ENCODE results near the gene ANG. TPM values are rescaled to one million over a fixed set of nuclear protein-coding genes. Genes with fewer than 3 reads are reported as not detected.
"Not testable (repeated sequence)": the region's sequence is repeated elsewhere in the genome, so short reads cannot be mapped to it uniquely, and the experiment has no call there.

The ANG gene
- total and polyA plus RNA-seq, 2 donors (not counting 1 experiment from before 2014, with no cell fraction given): 1.7 to 2.0 TPM

DNA sequence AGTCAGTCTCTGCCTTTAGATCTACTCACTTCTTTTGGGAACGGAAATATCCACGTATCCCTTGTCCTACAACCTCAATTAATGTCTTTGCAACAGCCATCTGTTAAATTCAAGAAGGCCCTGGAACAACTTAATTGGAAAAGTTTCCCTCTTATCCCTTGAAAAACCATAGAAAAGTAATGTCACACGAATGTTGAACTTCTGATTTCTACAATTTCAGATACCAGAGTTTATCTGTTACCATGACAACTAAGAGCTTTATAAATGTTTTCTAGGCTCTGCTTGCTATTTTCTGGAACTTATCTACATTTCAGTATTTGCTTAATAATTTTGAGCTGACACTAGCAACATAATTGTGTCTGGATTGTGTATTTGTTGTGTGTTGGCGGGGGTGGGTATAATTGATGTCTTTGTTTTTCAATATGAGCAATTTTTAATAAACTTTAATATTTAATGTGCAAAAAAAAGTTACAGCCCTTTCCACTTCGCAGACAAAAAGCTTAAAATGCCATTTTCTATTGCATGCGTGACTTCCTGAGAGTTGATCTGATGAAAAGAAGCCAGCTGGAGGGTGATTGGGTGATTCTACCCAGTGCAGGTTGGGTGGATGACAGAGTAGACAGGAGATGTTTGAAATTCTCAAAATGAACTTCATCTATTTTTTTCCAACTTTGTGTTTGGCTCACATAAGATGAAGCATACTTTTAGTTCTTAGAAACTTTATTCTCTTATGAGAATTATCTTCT is 45.3 kb downstream of the ANG start:
- Mint-ChIP-seq H3K9me3 (ENCODE audit: insufficient read depth) (no peaks in the 10 kb centered on the region), H3K4me1 (peaks cover 22% of the 10 kb centered on the region), H3K27me3 (peaks cover 11% of the 10 kb centered on the region), H3K4me3 (peak overlapping the region; percentile 29), H3K27ac (peak overlapping the region; percentile 51)
- peaks cover 0 to 14% of the 10 kb centered on the region in 2 donors for H3K4me1 ChIP-seq (ENCODE audit: control insufficient read depth in 2 of 2, insufficient read depth in 2 of 2, low read length in 2 of 2)
- H3K27me3 ChIP-seq (replicated peaks in 1 of 4; ENCODE audit: control extremely low read depth in 1 of 4, control insufficient read depth in 3 of 4, insufficient read depth in 4 of 4, low read length in 3 of 4): no peaks in the 10 kb centered on the region
- no peak overlapping the region for H2AFZ ChIP-seq (ENCODE audit: insufficient read depth, low read depth, low read length, poor library complexity, severe bottlenecking)
- no peak for ATAC-seq (ENCODE audit: low read depth)
- no peak overlapping the region for H3K9ac ChIP-seq (ENCODE audit: low read length)
- H3K4me2 ChIP-seq (replicated peaks; ENCODE audit: low read depth, low read length, poor library complexity, severe bottlenecking): peak overlapping the region; percentile 28
- CTCF ChIA-PET: interaction anchor here (1.0 to 1.8 kb wide), 7 partner anchors 12 to 124 kb away, joined by 3 to 5 read pairs (median 3); no protein-coding TSS in a partner anchor
- no peaks in the 10 kb centered on the region for H3K36me3 ChIP-seq (replicated peaks in 1 of 2; ENCODE audit: control extremely low read depth in 1 of 2, control insufficient read depth in 1 of 2, extremely low read depth in 1 of 2, insufficient read depth in 2 of 2, low read length in 1 of 2)
- POLR2A ChIA-PET: interaction anchor here (0.9 kb wide), 1 partner anchor 10 kb away, joined by 3 read pairs; no protein-coding TSS in a partner anchor
- no peak overlapping the region for H3K4me3 ChIP-seq (ENCODE audit: control extremely low read depth in 1 of 5, extremely low read depth in 1 of 5, insufficient read depth in 1 of 5, low read depth in 2 of 5, low read length in 4 of 5)
- H4K20me1 ChIP-seq (ENCODE audit: control insufficient read depth, insufficient read depth, low read length, poor library complexity, severe bottlenecking): no peaks in the 10 kb centered on the region
- H3K9me3 ChIP-seq (ENCODE audit: control extremely low read depth in 1 of 3, control insufficient read depth in 2 of 3, insufficient read depth in 1 of 3, low read length in 2 of 3): peaks cover 0 to 2% (median 0%) of the 10 kb centered on the region in 3 donors
- TF ChIP-seq, protein P1, sequence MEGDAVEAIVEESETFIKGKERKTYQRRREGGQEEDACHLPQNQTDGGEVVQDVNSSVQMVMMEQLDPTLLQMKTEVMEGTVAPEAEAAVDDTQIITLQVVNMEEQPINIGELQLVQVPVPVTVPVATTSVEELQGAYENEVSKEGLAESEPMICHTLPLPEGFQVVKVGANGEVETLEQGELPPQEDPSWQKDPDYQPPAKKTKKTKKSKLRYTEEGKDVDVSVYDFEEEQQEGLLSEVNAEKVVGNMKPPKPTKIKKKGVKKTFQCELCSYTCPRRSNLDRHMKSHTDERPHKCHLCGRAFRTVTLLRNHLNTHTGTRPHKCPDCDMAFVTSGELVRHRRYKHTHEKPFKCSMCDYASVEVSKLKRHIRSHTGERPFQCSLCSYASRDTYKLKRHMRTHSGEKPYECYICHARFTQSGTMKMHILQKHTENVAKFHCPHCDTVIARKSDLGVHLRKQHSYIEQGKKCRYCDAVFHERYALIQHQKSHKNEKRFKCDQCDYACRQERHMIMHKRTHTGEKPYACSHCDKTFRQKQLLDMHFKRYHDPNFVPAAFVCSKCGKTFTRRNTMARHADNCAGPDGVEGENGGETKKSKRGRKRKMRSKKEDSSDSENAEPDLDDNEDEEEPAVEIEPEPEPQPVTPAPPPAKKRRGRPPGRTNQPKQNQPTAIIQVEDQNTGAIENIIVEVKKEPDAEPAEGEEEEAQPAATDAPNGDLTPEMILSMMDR (IDR thresholded peaks at IDR 0.05): no peak
- TF ChIP-seq EZH2 (IDR thresholded peaks at IDR 0.05; ENCODE audit: borderline replicate concordance, insufficient read depth, low read depth, low read length, poor library complexity, severe bottlenecking): no peak
- WGBS (ENCODE audit: insufficient coverage): 73% methylated on average over 3 of the region's 6 CpGs
- H3K27ac ChIP-seq (ENCODE audit: low read length in 2 of 2): no peak overlapping the region
- DNase-seq: no peak
- intact Hi-C loops (cut with micrococcal nuclease): no loop called here
- no peaks in the 10 kb centered on the region for H3K79me2 ChIP-seq (ENCODE audit: control insufficient read depth, insufficient read depth, low read length)

DNA sequence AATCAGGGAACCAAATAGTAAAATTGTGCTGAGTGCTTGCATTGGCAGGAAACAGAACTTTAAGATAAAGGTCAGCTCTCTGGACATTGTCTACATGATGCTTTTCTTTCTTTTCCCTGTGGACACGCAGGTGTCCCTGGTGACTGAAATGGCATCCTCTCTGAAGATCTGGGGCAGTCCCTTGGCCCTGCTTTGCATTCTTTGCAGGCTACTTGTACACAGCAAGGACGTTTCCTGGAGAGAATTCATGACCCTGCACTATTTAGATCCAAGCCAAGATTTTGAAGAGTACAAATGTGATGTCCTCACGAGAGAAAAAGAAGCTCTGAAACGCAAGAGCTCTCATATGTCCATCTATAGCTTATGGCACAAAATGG is 45.9 kb downstream of the ANG start:
- no peak for TF ChIP-seq EZH2 (IDR thresholded peaks at IDR 0.05; ENCODE audit: borderline replicate concordance, insufficient read depth, low read depth, low read length, poor library complexity, severe bottlenecking)
- Mint-ChIP-seq H3K27me3 (peaks cover 12% of the 10 kb centered on the region), H3K4me3 (peak overlapping the region; percentile 7), H3K4me1 (peaks cover 22% of the 10 kb centered on the region), H3K27ac (peak overlapping the region; percentile 3), H3K9me3 (ENCODE audit: insufficient read depth) (no peaks in the 10 kb centered on the region)
- peak; percentile 60 for ATAC-seq (ENCODE audit: low read depth)
- intact Hi-C loops (cut with micrococcal nuclease): no loop called here
- H2AFZ ChIP-seq (ENCODE audit: insufficient read depth, low read depth, low read length, poor library complexity, severe bottlenecking): no peak overlapping the region
- peaks cover 0 to 2% (median 0%) of the 10 kb centered on the region in 3 donors for H3K9me3 ChIP-seq (ENCODE audit: control extremely low read depth in 1 of 3, control insufficient read depth in 2 of 3, insufficient read depth in 1 of 3, low read length in 2 of 3)
- 20% methylated on average over 1 of the region's 4 CpGs for WGBS (ENCODE audit: insufficient coverage)
- no peak overlapping the region for H3K9ac ChIP-seq (ENCODE audit: low read length)
- H3K79me2 ChIP-seq (ENCODE audit: control insufficient read depth, insufficient read depth, low read length): no peaks in the 10 kb centered on the region
- H3K27me3 ChIP-seq (replicated peaks in 1 of 4; ENCODE audit: control extremely low read depth in 1 of 4, control insufficient read depth in 3 of 4, insufficient read depth in 4 of 4, low read length in 3 of 4): no peaks in the 10 kb centered on the region
- peak overlapping the region; percentile 28 for H3K4me2 ChIP-seq (replicated peaks; ENCODE audit: low read depth, low read length, poor library complexity, severe bottlenecking)
- H4K20me1 ChIP-seq (ENCODE audit: control insufficient read depth, insufficient read depth, low read length, poor library complexity, severe bottlenecking): no peaks in the 10 kb centered on the region
- H3K4me3 ChIP-seq (ENCODE audit: control extremely low read depth in 1 of 5, extremely low read depth in 1 of 5, insufficient read depth in 1 of 5, low read depth in 2 of 5, low read length in 4 of 5): no peak overlapping the region
- H3K36me3 ChIP-seq (replicated peaks in 1 of 2; ENCODE audit: control extremely low read depth in 1 of 2, control insufficient read depth in 1 of 2, extremely low read depth in 1 of 2, insufficient read depth in 2 of 2, low read length in 1 of 2): no peaks in the 10 kb centered on the region
- DNase-seq: no peak
- no peak overlapping the region for H3K27ac ChIP-seq (ENCODE audit: low read length in 2 of 2)
- POLR2A ChIA-PET: interaction anchor here (0.9 kb wide), 1 partner anchor 11 kb away, joined by 3 read pairs; no protein-coding TSS in a partner anchor
- H3K4me1 ChIP-seq (ENCODE audit: control insufficient read depth in 2 of 2, insufficient read depth in 2 of 2, low read length in 2 of 2): peaks cover 0 to 14% of the 10 kb centered on the region in 2 donors
- CTCF ChIA-PET: interaction anchor here (0.8 to 1.8 kb wide), 8 partner anchors 13 to 377 kb away, joined by 3 to 5 read pairs (median 3); no protein-coding TSS in a partner anchor

DNA sequence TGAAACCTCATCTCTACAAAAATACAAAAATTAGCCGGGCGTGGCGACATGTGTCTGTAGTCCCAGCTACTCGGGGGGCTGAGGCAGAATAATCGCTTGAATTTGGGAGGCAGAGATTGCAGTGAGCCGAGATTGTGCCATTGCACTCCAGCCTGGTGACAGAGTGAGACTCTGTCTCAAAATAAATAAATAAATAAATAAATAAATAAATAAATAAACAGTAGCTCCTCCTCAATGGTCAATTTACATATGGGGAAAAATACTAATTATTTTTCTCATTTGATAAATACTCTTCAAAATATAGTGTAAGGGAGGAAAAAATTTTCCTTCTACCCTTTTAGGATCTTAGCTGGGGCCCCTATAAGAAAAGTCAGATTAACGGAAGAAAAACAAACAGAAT is 49.7 kb downstream of the ANG start:
- H3K4me3 ChIP-seq (ENCODE audit: control extremely low read depth in 1 of 5, extremely low read depth in 1 of 5, insufficient read depth in 1 of 5, low read depth in 2 of 5, low read length in 4 of 5); H3K9ac ChIP-seq (ENCODE audit: low read length); ATAC-seq (ENCODE audit: low read depth); H2AFZ ChIP-seq (ENCODE audit: insufficient read depth, low read depth, low read length, poor library complexity, severe bottlenecking); H3K9me3 Mint-ChIP-seq (ENCODE audit: insufficient read depth); DNase-seq; H3K36me3 ChIP-seq (replicated peaks in 1 of 2; ENCODE audit: control extremely low read depth in 1 of 2, control insufficient read depth in 1 of 2, extremely low read depth in 1 of 2, insufficient read depth in 2 of 2, low read length in 1 of 2); H3K27me3 ChIP-seq (replicated peaks in 1 of 4; ENCODE audit: control extremely low read depth in 1 of 4, control insufficient read depth in 3 of 4, insufficient read depth in 4 of 4, low read length in 3 of 4); intact Hi-C loops (cut with micrococcal nuclease); H4K20me1 ChIP-seq (ENCODE audit: control insufficient read depth, insufficient read depth, low read length, poor library complexity, severe bottlenecking); POLR2A ChIA-PET; H3K9me3 ChIP-seq (ENCODE audit: control extremely low read depth in 1 of 3, control insufficient read depth in 2 of 3, insufficient read depth in 1 of 3, low read length in 2 of 3); H3K4me2 ChIP-seq (replicated peaks; ENCODE audit: low read depth, low read length, poor library complexity, severe bottlenecking); H3K79me2 ChIP-seq (ENCODE audit: control insufficient read depth, insufficient read depth, low read length); H3K27ac ChIP-seq (ENCODE audit: low read length in 2 of 2); H3K27ac Mint-ChIP-seq; H3K4me3 Mint-ChIP-seq: not testable (repeated sequence)
- WGBS (ENCODE audit: insufficient coverage): 94% methylated on average over 5 of the region's 7 CpGs
- peaks cover 0 to 22% of the 10 kb centered on the region in 2 donors for H3K4me1 ChIP-seq (ENCODE audit: control insufficient read depth in 2 of 2, insufficient read depth in 2 of 2, low read length in 2 of 2)
- H3K27me3 Mint-ChIP-seq: peaks cover 18% of the 10 kb centered on the region
- CTCF ChIA-PET: interaction anchor here (0.9 to 1.6 kb wide), 6 partner anchors 17 to 117 kb away, joined by 3 to 6 read pairs (median 4); no protein-coding TSS in a partner anchor
- peaks cover 29% of the 10 kb centered on the region for H3K4me1 Mint-ChIP-seq

All from B cell (primary cell).